CD4-positive, alpha-beta T cell treated with Interleukin-10 for 1 hour (primary cell): ENCODE results near the gene SHISA6.

Source experiments
- DNase-seq: peaks from one replicate; pipeline ENCODE4 v3.0.0-alpha.2; 2020

SHISA6 gene

DNA sequence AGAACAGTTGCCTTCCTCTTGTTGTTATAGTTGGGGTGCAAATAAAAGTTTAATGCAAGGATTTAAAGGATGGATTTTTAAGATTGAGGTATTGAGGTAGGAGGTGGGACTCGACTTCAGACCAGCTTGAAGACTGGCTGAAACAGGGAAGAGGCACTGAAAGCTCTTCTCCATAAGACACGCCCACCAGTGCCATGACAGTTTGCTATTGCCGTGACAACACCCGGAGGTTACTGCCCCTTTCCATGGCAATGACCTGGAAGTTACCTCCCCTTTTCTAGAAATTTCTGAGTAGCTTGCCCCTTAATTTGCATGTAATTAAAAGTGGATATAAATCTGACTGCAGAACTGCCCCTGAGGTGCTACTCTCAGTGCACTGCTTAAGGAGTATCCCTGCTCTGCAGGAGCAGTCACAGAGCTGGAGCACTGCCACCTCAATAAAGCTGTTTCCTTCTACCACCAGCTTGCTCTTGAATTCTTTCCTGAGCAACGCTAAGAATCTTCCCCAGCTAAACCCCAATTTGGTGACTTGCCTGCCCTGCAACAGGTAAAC is 122.6 kb downstream of the SHISA6 start:
- DNase-seq, result no peak

DNA sequence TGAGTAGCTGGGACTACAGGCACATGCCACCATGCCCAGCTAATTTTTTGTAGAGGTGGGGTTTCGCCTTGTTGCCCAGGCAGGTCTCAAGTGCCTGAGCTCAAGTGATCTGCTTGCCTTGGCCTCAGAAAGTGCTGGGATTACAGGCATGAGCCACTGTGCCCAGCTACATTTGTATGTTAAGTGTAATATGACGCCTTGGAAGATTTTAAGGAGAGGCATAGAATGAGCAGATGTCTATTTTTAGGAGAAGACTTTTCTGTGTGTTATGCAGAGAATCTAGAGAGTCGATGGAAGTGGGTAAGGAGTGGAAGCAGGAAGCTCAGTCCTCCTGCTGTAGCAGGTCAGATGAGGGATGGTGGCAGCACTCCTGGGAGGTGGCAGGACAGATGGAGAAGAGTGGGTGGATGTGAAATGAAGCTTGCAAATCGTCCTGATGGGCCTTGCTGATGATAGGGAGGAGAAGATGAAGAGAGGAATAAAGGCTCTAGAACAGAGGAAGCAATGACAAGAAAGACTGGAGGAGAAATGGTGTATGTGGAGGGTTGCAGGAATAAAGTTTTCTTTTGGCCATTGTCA is 125.3 kb downstream of the SHISA6 start:
- no peak for DNase-seq

DNA sequence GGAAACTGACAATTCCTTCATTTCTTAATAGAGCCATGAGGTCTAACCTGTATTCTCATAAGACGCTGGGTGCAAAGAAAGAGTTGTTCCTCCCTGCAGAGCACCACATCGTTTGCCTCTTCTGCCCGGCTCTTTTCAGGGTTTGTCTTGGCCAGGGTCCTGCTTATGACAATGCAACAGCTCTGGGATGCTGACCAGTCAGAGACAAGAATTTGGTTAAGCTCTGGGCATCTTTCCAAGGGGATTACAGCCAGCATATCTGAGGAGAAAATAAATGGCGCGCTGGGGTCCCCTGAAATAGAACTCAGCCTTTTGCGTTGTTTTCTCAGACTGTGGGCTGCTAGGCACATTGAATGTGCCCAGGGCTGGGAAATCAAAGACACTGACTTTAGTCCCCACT is 128.6 kb downstream of the SHISA6 start:
- DNase-seq, result no peak

DNA sequence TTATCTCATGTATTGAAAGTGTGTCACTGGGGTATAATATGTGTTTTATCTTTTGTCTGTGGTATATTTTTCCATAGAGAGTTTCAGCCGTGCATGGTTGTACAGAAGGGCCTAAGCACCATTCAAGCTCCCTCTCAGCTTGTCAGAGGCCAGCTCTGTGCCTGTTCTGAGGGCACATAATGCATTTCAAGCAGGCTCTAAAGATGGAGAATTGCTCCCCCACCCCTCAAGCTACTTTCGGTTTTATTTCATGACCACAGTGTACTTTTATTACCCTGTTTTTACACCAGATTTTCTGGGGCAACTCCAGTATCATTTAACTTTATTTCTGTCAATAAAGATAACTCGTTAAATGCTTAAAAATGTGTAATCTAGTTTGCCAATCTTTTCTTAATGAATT is 131.7 kb downstream of the SHISA6 start:
- no peak for DNase-seq

DNA sequence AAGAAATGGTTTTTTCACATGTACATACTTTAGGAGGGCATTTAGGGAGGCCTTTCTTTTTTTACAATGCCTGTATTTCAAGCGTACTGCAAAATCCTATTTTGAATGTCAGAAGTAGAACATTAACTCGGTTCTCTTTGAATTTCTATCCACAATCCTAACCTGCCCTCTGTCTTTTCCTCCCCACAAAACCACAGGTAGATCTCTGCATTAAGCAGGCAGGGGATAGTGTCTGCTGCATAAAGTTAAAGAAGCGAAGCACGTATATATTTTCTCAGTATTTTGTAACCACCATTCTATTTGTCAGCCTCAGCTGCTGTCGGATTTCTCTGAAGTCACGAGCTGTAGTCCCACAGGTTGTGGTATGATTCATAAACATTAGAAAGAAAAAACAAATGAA is 137.5 kb downstream of the SHISA6 start:
- DNase-seq, result no peak

DNA sequence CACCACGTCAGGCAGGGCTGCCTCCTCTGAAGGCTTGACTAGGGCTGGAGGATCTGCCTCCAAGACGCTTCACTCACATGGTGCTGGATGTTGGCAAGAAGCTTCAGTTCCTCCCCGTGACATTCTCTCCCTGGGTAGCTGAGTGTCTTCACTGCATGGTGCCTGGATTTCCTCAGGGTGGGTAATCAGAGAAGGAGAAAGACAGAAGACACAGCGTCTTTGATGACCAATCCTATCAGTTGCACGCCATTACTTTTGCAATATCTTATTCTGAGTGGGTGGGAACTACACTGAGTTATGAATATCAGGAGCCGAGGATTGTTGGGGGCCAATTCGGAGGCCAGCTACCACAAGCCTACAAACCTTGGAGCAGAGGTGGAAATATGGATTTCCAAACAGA is 139.7 kb downstream of the SHISA6 start:
- no peak for DNase-seq

DNA sequence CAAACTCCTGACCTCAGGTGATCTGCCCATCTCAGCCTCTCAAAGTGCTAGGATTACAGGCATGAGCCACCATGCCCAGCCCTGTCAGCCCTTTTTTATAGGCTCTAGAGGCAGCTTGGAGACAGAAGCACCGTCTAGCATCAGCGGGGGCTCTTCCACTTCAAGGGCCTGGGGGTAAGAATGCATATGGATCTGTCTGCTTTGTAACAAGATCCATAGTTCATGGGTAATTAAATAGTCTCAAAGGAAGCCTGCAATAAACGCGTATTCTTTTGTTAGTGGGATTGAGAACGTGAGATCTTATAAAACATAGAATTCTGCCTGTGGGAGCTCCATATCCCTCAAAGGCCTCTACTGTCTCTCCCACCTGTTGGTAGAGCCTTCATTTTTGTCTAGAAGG is 142.1 kb downstream of the SHISA6 start:
- no peak for DNase-seq

DNA sequence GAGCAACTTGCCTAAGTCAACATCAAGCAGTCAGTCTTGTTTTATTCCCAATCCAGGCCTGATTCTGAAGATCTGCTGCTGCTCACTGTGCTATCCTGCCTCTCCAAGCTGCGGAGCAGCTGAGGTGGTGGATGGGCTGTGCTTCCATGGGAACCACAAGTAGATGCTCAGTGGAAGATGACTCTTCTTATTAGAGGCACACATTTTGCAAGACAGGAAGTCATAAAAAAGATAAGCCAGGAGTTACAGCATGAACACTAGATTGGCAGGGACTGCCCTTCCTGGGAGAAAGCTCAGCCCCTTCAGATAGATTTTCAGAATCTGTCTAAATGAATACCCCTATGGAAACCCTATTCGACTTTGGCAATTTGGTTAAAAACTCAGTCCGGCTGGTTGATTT is 143.1 kb downstream of the SHISA6 start:
- DNase-seq, result no peak

DNA sequence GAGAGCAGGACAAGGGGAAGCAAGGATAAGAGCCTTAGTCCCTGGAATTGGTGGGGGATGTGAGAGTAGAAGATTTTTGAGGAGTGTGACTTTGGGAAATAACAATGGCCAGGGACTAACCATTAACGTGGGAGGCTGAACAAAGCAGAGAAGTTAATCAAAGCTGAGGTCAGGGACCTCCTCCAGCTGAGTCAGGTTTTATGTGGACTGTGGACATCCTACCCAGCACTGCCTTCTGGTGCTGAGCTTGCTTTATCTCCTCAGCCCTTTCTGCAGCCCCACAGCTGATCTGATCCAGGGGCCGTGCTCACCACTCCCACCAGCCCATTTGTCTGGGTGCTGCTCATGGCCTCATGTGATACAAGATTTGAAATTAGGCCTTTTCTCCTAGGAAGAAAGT is 146.6 kb downstream of the SHISA6 start:
- no peak for DNase-seq

DNA sequence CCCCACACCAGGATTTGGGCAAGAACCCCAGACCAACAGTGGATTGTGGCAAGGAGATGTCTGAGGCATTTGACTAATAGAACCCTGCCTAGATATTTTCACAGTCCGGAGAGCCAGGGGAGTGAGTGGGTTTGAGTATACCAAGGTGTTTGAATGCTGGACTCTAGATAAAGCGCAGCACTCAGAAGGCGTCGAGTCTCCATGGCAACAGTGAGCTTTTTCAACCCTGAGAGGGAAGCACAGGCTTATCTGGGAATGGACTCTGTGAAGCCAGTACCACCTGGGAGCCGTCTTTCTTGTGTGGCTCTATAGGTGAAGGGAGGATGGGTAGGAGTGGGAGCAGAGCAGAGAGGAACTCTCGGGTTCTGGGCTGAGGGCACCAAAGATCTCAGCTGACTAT is 147.0 kb downstream of the SHISA6 start:
- no peak for DNase-seq

DNA sequence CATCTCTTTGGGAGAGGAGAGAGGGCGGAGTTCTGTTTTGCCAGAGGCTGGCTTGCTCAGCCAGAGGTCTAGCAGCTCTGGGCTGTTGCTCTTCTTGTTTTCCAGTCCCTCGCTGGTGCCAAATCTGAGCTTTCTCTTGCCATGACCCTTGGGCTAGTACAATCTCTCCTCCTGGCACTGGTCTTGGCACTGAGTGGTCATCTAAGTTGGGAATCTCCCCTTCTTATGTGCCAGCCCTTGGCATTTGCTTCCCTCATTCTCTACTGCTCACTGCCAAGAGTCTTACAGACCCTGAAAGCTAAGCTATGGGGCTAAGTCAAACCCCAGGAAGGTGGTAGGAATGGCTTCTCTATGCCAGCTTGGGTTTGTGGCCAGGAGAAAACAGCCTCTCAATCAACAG is 148.6 kb downstream of the SHISA6 start:
- no peak for DNase-seq

DNA sequence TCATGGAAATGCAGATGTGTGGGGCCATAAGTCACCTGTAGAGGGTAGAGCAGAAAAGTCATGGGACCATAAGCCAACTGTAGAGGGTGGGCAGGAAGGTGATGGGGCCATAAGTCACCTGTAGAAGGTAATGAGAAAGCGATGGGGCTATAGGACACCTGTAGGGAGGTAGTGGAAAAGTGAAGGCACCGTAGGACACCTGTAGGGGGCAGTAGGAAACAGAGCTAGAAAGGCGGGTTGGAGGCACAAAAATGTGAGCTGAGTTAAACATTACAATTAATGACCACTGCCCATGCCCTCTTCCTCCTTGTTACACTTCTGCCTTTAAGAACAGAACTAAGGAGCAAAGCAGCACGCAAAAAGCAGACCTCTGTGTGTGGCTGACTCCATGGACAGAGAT is 150.1 kb downstream of the SHISA6 start:
- DNase-seq, result no peak

DNA sequence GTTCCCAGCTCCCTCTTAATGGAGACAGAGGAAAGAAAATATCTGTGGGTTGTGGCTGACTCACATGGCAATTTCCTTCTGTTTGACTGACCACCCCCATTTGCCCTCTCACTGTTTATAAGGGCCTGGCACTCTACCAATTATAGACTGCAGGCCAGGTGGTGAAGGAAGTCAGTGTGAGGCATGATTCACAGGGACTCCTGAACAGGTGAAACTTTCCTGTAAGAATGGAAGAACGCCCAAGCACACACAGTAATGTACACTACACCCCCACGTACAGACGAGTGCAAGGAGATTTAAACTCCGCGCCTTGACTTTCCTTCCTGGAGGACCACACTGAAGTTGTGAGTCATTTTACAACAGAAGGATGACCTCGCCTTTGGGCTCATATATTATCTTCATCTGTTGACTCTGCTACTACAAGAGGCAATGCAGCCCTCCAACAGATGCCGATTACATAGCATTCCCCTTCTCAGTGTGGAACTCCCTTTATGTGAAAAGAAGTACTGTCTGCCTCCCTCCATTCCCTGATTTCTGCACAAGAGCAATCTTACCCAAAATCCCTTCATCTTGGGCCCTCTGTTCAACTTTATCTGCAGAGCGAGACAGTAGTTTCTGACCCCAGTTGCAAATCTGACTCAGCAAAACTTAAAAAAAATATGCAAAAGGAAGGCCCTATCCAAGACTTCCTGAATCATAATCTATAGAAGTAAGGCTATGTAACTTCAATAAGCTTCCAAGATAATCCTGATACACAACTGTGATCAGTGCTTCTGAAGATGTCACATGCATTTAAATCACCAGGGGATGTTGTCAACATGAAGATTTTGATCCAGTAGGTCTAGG is 163.6 kb downstream of the SHISA6 start:
- no peak for DNase-seq

DNA sequence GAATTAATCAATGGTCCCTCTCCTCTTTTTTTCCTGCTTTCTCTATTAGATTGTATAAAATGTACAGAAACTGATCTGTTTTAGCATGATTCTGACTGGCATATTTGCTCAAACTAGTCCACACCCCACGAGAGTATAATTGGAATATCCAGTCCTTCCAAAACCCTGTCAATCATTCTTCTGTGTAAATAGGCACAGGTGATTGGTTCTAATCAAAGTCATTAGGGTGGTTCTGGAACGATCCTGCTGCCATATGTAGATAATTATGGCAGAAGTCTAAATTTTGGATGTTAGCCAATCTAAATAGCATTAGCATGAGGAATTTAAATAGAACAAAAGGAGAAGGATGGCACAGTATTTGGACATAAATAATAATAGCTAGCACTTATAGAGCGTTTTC is 165.7 kb downstream of the SHISA6 start:
- no peak for DNase-seq

DNA sequence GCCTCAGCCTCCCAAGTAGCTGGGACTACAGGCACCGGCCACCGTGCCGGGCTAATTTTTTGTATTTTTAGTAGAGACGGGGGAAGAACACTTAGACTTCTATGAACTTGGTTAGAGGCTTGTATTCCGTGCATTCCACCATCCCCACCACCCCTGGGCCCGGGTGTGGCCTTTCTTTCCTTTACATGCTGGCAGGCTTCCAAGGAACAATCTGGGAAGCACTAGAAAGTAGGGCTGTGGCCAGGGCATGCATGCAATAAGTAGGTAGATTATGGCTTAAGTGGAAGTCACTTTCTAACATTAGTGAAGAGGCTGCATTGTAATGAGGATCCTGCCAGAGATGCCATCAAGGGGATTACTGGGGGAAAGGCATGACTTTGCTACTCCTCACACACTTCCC is 171.6 kb downstream of the SHISA6 start:
- no peak for DNase-seq

DNA sequence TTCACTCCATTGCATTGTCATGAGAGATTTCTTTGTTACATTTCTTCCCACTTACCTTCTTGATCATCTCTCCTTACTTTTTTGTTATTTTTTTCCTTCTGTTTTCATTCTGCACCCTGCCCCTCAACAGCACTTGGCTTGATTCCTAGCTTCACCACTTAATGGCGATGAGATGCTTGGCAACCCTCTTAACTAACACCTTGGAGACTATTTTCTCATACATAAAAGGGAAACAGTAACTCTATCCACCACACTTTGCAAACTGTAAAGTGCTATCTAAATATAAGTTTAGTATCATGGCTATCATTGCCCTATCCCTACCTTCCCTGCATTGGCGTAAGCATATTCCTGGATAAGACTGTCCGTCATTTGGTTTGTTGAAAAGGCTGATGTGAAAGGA is 177.3 kb downstream of the SHISA6 start:
- DNase-seq, result no peak

DNA sequence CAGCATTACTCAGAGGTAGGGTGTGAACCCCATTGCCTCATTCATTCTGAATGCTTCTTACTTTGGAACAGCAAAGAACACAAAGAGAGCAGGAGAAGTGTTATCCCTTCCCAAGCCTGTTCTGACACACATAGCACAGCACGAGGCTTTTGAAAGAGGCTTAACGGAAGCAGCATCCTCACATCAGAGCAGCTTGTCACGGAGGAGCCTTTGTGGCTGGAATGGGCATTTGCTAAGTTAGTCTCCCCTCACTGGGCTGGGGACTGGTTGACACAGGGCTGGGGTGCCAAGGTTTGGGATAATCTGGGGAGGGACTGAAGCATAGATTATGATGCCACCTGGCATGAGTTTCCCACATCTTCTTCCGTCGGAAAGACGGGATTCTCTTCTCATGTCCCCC is 189.7 kb downstream of the SHISA6 start:
- DNase-seq, result no peak

DNA sequence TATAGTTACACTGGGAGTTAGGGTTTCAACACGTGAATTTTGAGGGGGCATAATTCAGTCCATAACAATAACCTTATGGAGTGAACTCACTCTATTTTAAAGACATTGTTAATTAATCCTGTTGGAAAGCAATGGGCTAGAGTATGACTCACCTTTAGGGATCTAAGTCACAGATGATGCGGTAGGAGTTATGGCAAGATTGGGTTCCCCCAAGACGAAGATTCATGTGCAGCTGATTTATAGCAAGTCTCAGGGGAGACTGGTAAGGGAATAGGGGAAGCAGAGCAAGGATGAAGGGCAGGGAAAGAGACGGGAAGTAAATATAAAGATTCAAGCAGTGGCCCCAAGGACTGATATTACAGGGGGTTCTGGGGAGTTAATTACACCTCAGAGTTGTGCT is 197.7 kb downstream of the SHISA6 start:
- no peak for DNase-seq

DNA sequence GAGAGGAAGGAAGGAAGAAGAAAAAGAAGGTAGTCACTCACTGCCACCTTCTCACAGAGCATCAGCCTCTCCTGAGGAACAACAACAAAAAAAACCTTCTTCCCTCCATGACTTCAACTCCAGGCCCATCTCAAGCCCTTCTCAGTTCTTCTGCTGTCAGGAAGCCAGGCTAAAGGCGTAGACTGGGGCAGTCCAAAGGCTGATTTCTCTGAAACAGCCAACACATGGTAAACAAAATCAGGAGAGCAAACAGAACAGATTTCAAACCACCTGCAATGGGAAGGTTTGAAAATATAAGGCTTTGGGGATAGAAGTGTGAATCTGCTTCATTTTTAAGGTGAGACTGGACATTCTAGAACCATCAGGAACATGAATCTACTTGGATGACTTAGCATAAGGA is 200.0 kb downstream of the SHISA6 start:
- DNase-seq, result no peak

DNA sequence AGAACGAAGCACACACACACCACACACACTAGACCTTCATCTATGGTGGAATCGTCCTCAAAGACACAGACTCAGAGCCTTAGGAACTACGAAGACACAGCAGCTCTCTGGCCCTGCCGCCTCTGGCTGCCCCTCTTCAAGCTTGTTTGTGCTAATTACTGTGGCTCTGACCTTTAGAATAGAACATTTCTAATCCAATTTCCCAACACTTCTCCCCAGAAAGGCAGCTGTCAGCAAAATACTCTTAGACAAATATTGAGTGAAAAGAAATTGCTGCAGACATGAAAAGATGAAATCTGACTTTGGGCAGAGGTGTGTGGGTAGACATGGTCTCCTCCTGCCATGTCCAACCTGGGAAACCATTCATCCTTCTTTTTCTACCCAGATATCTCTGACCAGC is 205.3 kb downstream of the SHISA6 start:
- no peak for DNase-seq

DNA sequence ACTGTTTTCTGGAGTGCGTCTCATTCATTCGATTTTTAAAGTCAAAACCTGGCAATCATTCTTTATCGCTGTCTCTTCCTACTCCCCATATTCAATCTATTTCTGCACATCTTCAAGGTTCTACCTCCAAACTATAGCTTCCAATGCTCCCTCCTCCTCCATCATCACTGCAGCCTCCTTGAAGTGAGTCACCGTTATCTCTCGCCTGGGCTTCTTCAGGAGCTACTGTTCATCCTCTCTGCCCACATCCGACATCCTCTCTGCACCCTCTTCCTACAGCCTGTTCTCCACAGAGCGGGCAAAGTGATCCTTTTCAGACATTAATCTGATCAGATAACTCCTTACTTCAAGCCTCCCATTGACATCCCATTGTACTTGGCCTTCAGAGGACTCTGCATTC is 213.1 kb downstream of the SHISA6 start:
- DNase-seq, result no peak

DNA sequence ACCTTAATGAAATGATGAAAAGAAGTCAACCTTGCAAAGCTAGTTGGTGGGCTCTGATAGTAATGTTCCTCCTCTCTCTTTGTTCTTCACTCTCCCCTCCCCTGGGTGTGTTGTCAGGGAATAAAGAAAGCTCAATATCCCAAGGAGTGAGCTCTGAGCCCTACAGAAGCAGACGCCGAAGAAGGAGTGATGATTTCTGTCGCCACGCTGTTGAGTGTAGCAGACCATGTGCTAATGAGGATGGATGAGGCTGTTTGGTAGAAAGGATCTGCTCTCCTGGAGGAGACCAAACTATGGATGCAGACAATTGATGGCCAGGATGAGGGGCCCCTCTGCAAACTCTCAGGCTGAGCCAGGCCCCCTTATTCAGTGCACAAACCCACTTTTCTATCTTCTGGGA is 217.3 kb downstream of the SHISA6 start:
- DNase-seq, result no peak

DNA sequence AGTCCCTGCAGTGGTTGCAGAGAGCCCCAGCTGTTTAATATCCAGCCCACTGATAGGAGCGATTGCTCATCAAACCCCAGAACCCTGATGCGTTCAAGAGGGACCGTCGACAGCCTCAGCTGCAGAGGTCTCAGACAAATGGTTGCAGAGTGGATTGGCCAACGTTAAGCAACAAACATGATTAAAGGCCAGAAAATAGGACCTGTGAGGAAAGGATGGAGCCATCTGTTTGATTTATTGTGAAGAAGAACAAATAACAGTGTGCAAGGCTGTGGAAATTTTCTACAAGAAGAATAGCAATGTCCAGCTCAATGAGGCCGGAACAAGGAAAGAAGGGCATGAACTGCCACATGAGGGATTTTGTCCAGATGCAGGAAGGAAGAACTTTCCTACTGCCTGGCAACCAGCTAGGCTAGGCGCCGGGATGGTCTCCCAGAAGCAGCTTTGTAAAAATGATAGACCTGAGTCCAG is 218.9 kb downstream of the SHISA6 start:
- DNase-seq, result no peak

DNA sequence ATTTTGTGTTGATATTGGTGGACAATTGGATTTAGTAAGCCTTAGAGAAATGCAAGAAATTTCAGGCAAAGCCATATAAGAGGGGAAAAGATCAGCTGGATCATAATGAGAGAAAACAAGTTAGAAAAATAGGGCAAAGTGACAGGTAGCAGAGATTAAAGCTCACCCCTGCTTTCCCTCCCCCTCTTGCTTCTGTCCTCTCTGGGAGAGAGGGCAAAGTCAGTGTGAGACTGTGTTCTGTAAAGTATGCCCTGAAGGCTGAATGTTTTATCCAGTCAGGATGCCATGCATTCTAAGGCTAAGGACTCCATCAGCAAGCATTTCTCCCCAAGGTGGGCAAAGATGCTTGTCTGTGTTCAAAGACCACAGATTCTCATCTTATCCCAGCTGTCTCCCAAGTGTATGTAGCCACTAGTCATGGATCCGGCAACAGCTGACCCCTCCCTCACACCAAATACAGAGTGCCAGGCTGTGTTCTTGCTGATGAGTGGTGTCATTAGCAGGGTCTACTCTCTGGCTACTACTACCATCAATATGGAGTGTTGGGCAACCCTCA is 221.1 kb downstream of the SHISA6 start:
- no peak for DNase-seq
